Neural crest cell (in vitro differentiated cells): Measurements from ENCODE around the gene PLXNA3. TPM values are rescaled to one million over a fixed set of nuclear protein-coding genes. Genes with fewer than 3 reads are reported as not detected.
A peak's percentile ranks its signal among the peaks of the same experiment; 100 is the strongest.

Source experiments
- DNase-seq: peaks from one replicate; pipeline ENCODE4 v3.0.0; 2021; ENCODE audit warnings: low read depth, mixed read lengths, low spot score
- H3K27ac Mint-ChIP-seq: one replicate; pipeline ENCODE4 v1.8.0; 2021; ENCODE audit warnings: mild to moderate bottlenecking, mixed read lengths; ENCODE audit not compliant: unreplicated experiment
- H3K27me3 Mint-ChIP-seq: 2 replicates; pipeline ENCODE4 v1.8.0; 2021; ENCODE audit warnings: low read depth, mild to moderate bottlenecking, mixed read lengths
- H3K36me3 Mint-ChIP-seq: 2 replicates; pipeline ENCODE4 v1.8.0; 2021; ENCODE audit warnings: low read depth, mild to moderate bottlenecking, mixed read lengths
- H3K4me1 Mint-ChIP-seq: 2 replicates; pipeline ENCODE4 v1.8.0; 2021; ENCODE audit warnings: mixed read lengths
- H3K4me3 Mint-ChIP-seq: one replicate; pipeline ENCODE4 v1.8.0; 2021; ENCODE audit warnings: mild to moderate bottlenecking, mixed read lengths
- H3K9me3 Mint-ChIP-seq: 2 replicates; pipeline ENCODE4 v1.8.0; 2021; ENCODE audit warnings: mixed read lengths
- CTCF ChIP-seq: fragments of 200-600 bp; sonication (generic); conservative IDR thresholded peaks from 2 replicates; pipeline ENCODE4 v1.5.0; 2021; ENCODE audit warnings: antibody characterized with exemption, mild to moderate bottlenecking
- total RNA-seq: library from RNA; stranded (reverse); gene quantifications from 2 replicates; pipeline ENCODE4 v1.2.1, GENCODE V29; 2021

The PLXNA3 gene
- total RNA-seq, 1 donor from 2014 or later: 75.1 TPM

- no peak overlapping the region for H3K27ac Mint-ChIP-seq
- H3K27me3 Mint-ChIP-seq: no peaks in the 10 kb centered on the region
- DNase-seq: no peak
- H3K4me1 Mint-ChIP-seq: peaks cover 6% of the 10 kb centered on the region
- no peaks in the 10 kb centered on the region for H3K9me3 Mint-ChIP-seq
- TF ChIP-seq CTCF: no peak
- H3K36me3 Mint-ChIP-seq: peaks cover 9% of the 10 kb centered on the region
- peak overlapping the region; percentile 87 for H3K4me3 Mint-ChIP-seq
These were observed 29.6 kb downstream of the PLXNA3 start for GRCh38 chrX:154487518-154488290.

- peak overlapping the region; percentile 87 for H3K4me3 Mint-ChIP-seq
- H3K9me3 Mint-ChIP-seq: no peaks in the 10 kb centered on the region
- H3K4me1 Mint-ChIP-seq: peaks cover 6% of the 10 kb centered on the region
- TF ChIP-seq CTCF: no peak
- H3K27me3 Mint-ChIP-seq: no peaks in the 10 kb centered on the region
- no peak for DNase-seq
- H3K36me3 Mint-ChIP-seq: peaks cover 5% of the 10 kb centered on the region
- no peak overlapping the region for H3K27ac Mint-ChIP-seq
These were observed 30.4 kb downstream of the PLXNA3 start for GRCh38 chrX:154488336-154489075.

GRCh38 chrX:154489182-154489581, 31.1 kb downstream of the PLXNA3 start:
- H3K36me3 Mint-ChIP-seq: peaks cover 5% of the 10 kb centered on the region
- TF ChIP-seq CTCF: no peak
- DNase-seq: no peak
- peaks cover 6% of the 10 kb centered on the region for H3K4me1 Mint-ChIP-seq
- H3K4me3 Mint-ChIP-seq: peak overlapping the region; percentile 87
- no peaks in the 10 kb centered on the region for H3K27me3 Mint-ChIP-seq
- no peak overlapping the region for H3K27ac Mint-ChIP-seq
- no peaks in the 10 kb centered on the region for H3K9me3 Mint-ChIP-seq

- Mint-ChIP-seq H3K27ac (peak overlapping the region; percentile 8), H3K4me3 (peak overlapping the region; percentile 87), H3K9me3 (no peaks in the 10 kb centered on the region), H3K4me1 (peaks cover 6% of the 10 kb centered on the region), H3K36me3 (peaks cover 5% of the 10 kb centered on the region), H3K27me3 (no peaks in the 10 kb centered on the region)
- TF ChIP-seq CTCF: no peak
- no peak for DNase-seq
These were observed 31.9 kb downstream of the PLXNA3 start for GRCh38 chrX:154490021-154490413.

GRCh38 chrX:154490414-154491083, 32.5 kb downstream of the PLXNA3 start, which contains the start of gene SLC10A3:
Gene SLC10A3 (minus strand): TSS chrX:154490629. CDS start chrX:154488940, 1,689 bp downstream.
- H3K4me3 Mint-ChIP-seq: peak within 1 kb of the TSS; percentile 91
- H3K27me3 Mint-ChIP-seq: no peaks in the 10 kb centered on the region
- peak; percentile 75 for DNase-seq
- TF ChIP-seq CTCF: no peak
- H3K4me1 Mint-ChIP-seq: peaks cover 6% of the 10 kb centered on the region
- H3K9me3 Mint-ChIP-seq: no peaks in the 10 kb centered on the region
- peak within 1 kb of the TSS; percentile 91 for H3K27ac Mint-ChIP-seq
- H3K36me3 Mint-ChIP-seq: peaks cover 5% of the 10 kb centered on the region
